Stomach (tissue), 4 donors: ENCODE results near the gene PGRMC1.

Source experiments
- EP300 ChIP-seq: sonication (generic); formaldehyde crosslinking; IDR thresholded peaks from one replicate; pipeline ENCODE4 v1.6.1; 2017; ENCODE audit warnings: antibody characterized with exemption
- POLR2A ChIP-seq, 4 donors: fragments of 450-650 bp; IDR thresholded peaks; one replicate each; pipeline ENCODE4 v1.6.1; 2016; ENCODE audit warnings: antibody characterized with exemption in 4 of 4, control low read depth in 2 of 4, mild to moderate bottlenecking in 1 of 4, moderate library complexity in 1 of 4
- TF ChIP-seq, protein P1 (sequence below), 7 experiments: fragments of 450-650 bp in 4 of 7; fragments of 200-600 bp in 3 of 7; sonication (generic) in 3 of 7; IDR thresholded peaks; one replicate each; pipeline ENCODE4 v1.5.1; 2016 to 2019; ENCODE audit warnings: antibody characterized with exemption in 7 of 7, control low read depth in 2 of 7, mild to moderate bottlenecking in 1 of 7

DNA sequence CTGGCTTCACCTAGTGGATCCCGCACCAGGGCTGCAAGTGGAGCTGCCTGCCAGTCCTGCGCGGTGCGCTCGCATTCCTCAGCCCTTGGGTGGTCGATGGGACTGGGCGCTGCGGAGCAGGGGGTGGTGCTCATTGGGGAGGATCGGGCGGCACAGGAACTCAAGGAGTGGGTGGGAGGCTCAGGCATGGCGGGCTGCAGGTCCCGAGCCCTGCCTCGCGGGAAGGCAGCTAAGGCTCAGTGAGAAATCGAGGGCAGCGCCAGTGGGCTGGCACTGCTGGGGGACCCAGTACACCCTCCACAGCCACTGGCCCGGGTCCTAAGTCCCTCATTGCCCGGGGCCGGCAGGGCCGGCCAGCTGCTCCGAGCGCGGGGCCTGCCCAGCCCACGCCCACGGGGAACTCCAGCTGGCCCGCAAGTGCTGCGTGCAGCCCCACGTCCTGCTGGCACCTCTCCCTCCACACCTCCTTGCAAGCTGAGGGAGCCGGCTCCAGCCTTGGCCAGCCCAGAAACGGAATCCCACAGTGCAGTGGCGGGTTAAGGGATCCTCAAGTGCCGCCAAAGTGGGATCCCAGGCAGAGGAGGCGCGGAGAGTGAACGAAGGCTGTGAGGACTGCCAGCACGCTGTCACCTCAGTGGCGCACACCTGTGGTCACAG, 27.6 kb upstream of the PGRMC1 start:
- TF ChIP-seq, protein P1, sequence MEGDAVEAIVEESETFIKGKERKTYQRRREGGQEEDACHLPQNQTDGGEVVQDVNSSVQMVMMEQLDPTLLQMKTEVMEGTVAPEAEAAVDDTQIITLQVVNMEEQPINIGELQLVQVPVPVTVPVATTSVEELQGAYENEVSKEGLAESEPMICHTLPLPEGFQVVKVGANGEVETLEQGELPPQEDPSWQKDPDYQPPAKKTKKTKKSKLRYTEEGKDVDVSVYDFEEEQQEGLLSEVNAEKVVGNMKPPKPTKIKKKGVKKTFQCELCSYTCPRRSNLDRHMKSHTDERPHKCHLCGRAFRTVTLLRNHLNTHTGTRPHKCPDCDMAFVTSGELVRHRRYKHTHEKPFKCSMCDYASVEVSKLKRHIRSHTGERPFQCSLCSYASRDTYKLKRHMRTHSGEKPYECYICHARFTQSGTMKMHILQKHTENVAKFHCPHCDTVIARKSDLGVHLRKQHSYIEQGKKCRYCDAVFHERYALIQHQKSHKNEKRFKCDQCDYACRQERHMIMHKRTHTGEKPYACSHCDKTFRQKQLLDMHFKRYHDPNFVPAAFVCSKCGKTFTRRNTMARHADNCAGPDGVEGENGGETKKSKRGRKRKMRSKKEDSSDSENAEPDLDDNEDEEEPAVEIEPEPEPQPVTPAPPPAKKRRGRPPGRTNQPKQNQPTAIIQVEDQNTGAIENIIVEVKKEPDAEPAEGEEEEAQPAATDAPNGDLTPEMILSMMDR (IDR thresholded peaks at IDR 0.05) = no peak
- TF ChIP-seq EP300 = no peak
- no peak for TF ChIP-seq POLR2A (IDR thresholded peaks at IDR 0.05)
